ENCODE measurements around the gene MECP2.

Gene MECP2

GRCh38 chrX:154117566-154117965 is 20.0 kb upstream of the MECP2 start:
- in situ Hi-C loops (cut with HindIII; ENCODE audit: low pct_ligation_motif_present, low pct_unique_long_range_greater_than_20kb, low sequenced_read_pairs) = no loop called here
- DNase-seq = no peak

- in situ Hi-C loops (cut with HindIII; ENCODE audit: low pct_ligation_motif_present, low pct_unique_long_range_greater_than_20kb, low sequenced_read_pairs) = no loop called here
- no peak for DNase-seq
Measured at GRCh38 chrX:154116426-154117211, 19.1 kb upstream of the MECP2 start.

- no peak for DNase-seq
- in situ Hi-C loops (cut with HindIII; ENCODE audit: low pct_ligation_motif_present, low pct_unique_long_range_greater_than_20kb, low sequenced_read_pairs) = no loop called here
Measured at GRCh38 chrX:154115750-154116149, 18.2 kb upstream of the MECP2 start.

- no peak for DNase-seq
- in situ Hi-C loops (cut with HindIII; ENCODE audit: low pct_ligation_motif_present, low pct_unique_long_range_greater_than_20kb, low sequenced_read_pairs) = no loop called here
Measured at GRCh38 chrX:154115071-154115470, 17.6 kb upstream of the MECP2 start.

- no peak for DNase-seq
- in situ Hi-C loops (cut with HindIII; ENCODE audit: low pct_ligation_motif_present, low pct_unique_long_range_greater_than_20kb, low sequenced_read_pairs) = no loop called here
Measured at GRCh38 chrX:154114652-154115051, 17.1 kb upstream of the MECP2 start.

- in situ Hi-C loops (cut with HindIII; ENCODE audit: low pct_ligation_motif_present, low pct_unique_long_range_greater_than_20kb, low sequenced_read_pairs) = no loop called here
- no peak for DNase-seq
Measured at GRCh38 chrX:154113729-154114128, 16.2 kb upstream of the MECP2 start.

- DNase-seq = no peak
Measured at GRCh38 chrX:154098551-154098950, 1.0 kb upstream of the MECP2 start.

GRCh38 chrX:154097003-154097588 is 421 bp downstream of the MECP2 start:
- peak; percentile 60 for DNase-seq
- in situ Hi-C loops (cut with HindIII; ENCODE audit: low pct_ligation_motif_present, low pct_unique_long_range_greater_than_20kb, low sequenced_read_pairs) = no loop called here

More at GRCh38 chrX:154098551-154098950, 1.0 kb upstream of the MECP2 start:
- in situ Hi-C loops (cut with HindIII; ENCODE audit: low pct_ligation_motif_present, low pct_unique_long_range_greater_than_20kb, low sequenced_read_pairs) = no loop called here

GRCh38 chrX:154096140-154097002 is 1.1 kb downstream of the MECP2 start:
- in situ Hi-C loops (cut with HindIII; ENCODE audit: low pct_ligation_motif_present, low pct_unique_long_range_greater_than_20kb, low sequenced_read_pairs) = no loop called here
- DNase-seq = peak; percentile 1

GRCh38 chrX:154094833-154095232 is 2.7 kb downstream of the MECP2 start:
- in situ Hi-C loops (cut with HindIII; ENCODE audit: low pct_ligation_motif_present, low pct_unique_long_range_greater_than_20kb, low sequenced_read_pairs) = no loop called here
- DNase-seq = no peak

GRCh38 chrX:154093965-154094364 is 3.6 kb downstream of the MECP2 start:
- in situ Hi-C loops (cut with HindIII; ENCODE audit: low pct_ligation_motif_present, low pct_unique_long_range_greater_than_20kb, low sequenced_read_pairs) = no loop called here
- no peak for DNase-seq

- no peak for DNase-seq
- in situ Hi-C loops (cut with HindIII; ENCODE audit: low pct_ligation_motif_present, low pct_unique_long_range_greater_than_20kb, low sequenced_read_pairs) = no loop called here
Measured at GRCh38 chrX:154092371-154092770, 5.1 kb downstream of the MECP2 start.

GRCh38 chrX:154091678-154092077 is 5.8 kb downstream of the MECP2 start:
- no peak for DNase-seq
- in situ Hi-C loops (cut with HindIII; ENCODE audit: low pct_ligation_motif_present, low pct_unique_long_range_greater_than_20kb, low sequenced_read_pairs) = no loop called here

- in situ Hi-C loops (cut with HindIII; ENCODE audit: low pct_ligation_motif_present, low pct_unique_long_range_greater_than_20kb, low sequenced_read_pairs) = no loop called here
- DNase-seq = no peak
Measured at GRCh38 chrX:154090731-154091130, 6.8 kb downstream of the MECP2 start.

- DNase-seq = no peak
- in situ Hi-C loops (cut with HindIII; ENCODE audit: low pct_ligation_motif_present, low pct_unique_long_range_greater_than_20kb, low sequenced_read_pairs) = no loop called here
Measured at GRCh38 chrX:154084449-154085300, 12.8 kb downstream of the MECP2 start.

GRCh38 chrX:154083126-154083517 is 14.4 kb downstream of the MECP2 start:
- no peak for DNase-seq
- in situ Hi-C loops (cut with HindIII; ENCODE audit: low pct_ligation_motif_present, low pct_unique_long_range_greater_than_20kb, low sequenced_read_pairs) = no loop called here

- in situ Hi-C loops (cut with HindIII; ENCODE audit: low pct_ligation_motif_present, low pct_unique_long_range_greater_than_20kb, low sequenced_read_pairs) = no loop called here
- no peak for DNase-seq
Measured at GRCh38 chrX:154082396-154083125, 15.0 kb downstream of the MECP2 start.

- in situ Hi-C loops (cut with HindIII; ENCODE audit: low pct_ligation_motif_present, low pct_unique_long_range_greater_than_20kb, low sequenced_read_pairs) = no loop called here
- no peak for DNase-seq
Measured at GRCh38 chrX:154077101-154077500, 20.4 kb downstream of the MECP2 start.

Data from ACHN (cell line).